HCEC 1CT (cell line): ENCODE results near the gene CPED1.
"Not testable (repeated sequence)": the region's sequence is repeated elsewhere in the genome, so short reads cannot be mapped to it uniquely, and the experiment has no call there.

Source experiments
- DNase-seq: peaks from one replicate; pipeline ENCODE4 v3.0.0-alpha.2; 2017

CPED1 gene

GRCh38 chr7:121020989-121021969, 32.8 kb downstream of the CPED1 start:
- DNase-seq = no peak

- DNase-seq = no peak
These were observed 34.7 kb downstream of the CPED1 start for GRCh38 chr7:121023194-121023593.

GRCh38 chr7:121023683-121024511, 35.4 kb downstream of the CPED1 start:
- peak; percentile 30 for DNase-seq

GRCh38 chr7:121024611-121025010, 36.1 kb downstream of the CPED1 start:
- no peak for DNase-seq

GRCh38 chr7:121026159-121026558, 37.6 kb downstream of the CPED1 start:
- DNase-seq = no peak

GRCh38 chr7:121026577-121027111, 38.1 kb downstream of the CPED1 start:
- no peak for DNase-seq

- no peak for DNase-seq
These were observed 39.5 kb downstream of the CPED1 start for GRCh38 chr7:121027761-121028669.

GRCh38 chr7:121029302-121029701, 40.8 kb downstream of the CPED1 start:
- no peak for DNase-seq

- no peak for DNase-seq
These were observed 41.8 kb downstream of the CPED1 start for GRCh38 chr7:121030308-121030707.

- no peak for DNase-seq
These were observed 44.3 kb downstream of the CPED1 start for GRCh38 chr7:121032645-121033460.

- DNase-seq = no peak
These were observed 46.4 kb downstream of the CPED1 start for GRCh38 chr7:121034929-121035328.

- not testable (repeated sequence) for DNase-seq
These were observed 48.3 kb downstream of the CPED1 start for GRCh38 chr7:121036776-121037175.

- DNase-seq = not testable (repeated sequence)
These were observed 48.8 kb downstream of the CPED1 start for GRCh38 chr7:121037329-121037728.

GRCh38 chr7:121037957-121038716, 49.6 kb downstream of the CPED1 start:
- no peak for DNase-seq

GRCh38 chr7:121038717-121039509, 50.4 kb downstream of the CPED1 start:
- DNase-seq = no peak

GRCh38 chr7:121039510-121039822, 51.0 kb downstream of the CPED1 start:
- no peak for DNase-seq

GRCh38 chr7:121039994-121040393, 51.5 kb downstream of the CPED1 start:
- no peak for DNase-seq

- DNase-seq = no peak
These were observed 53.1 kb downstream of the CPED1 start for GRCh38 chr7:121041516-121042148.

GRCh38 chr7:121042195-121042594, 53.7 kb downstream of the CPED1 start:
- DNase-seq = no peak
